Tibial nerve (tissue), 4 donors: ENCODE results near the gene GAN.

Source experiments
- EP300 ChIP-seq, 2 donors: sonication (generic); formaldehyde crosslinking; IDR thresholded peaks; one replicate each; pipeline ENCODE4 v1.6.1; 2017; ENCODE audit warnings: antibody characterized with exemption in 2 of 2, mild to moderate bottlenecking in 1 of 2
- POLR2A ChIP-seq, 2 donors: fragments of 450-650 bp; IDR thresholded peaks; one replicate each; pipeline ENCODE4 v1.6.1; 2017; ENCODE audit warnings: antibody characterized with exemption in 2 of 2, mild to moderate bottlenecking in 2 of 2, moderate library complexity in 2 of 2
- TF ChIP-seq, protein P1 (sequence below), 5 experiments: fragments of 200-600 bp in 3 of 5; fragments of 450-650 bp in 2 of 5; sonication (generic) in 3 of 5; IDR thresholded peaks; one replicate each; pipeline ENCODE4 v1.5.1; 2016 to 2019; ENCODE audit warnings: antibody characterized with exemption in 5 of 5, mild to moderate bottlenecking in 3 of 5, moderate library complexity in 2 of 5

DNA sequence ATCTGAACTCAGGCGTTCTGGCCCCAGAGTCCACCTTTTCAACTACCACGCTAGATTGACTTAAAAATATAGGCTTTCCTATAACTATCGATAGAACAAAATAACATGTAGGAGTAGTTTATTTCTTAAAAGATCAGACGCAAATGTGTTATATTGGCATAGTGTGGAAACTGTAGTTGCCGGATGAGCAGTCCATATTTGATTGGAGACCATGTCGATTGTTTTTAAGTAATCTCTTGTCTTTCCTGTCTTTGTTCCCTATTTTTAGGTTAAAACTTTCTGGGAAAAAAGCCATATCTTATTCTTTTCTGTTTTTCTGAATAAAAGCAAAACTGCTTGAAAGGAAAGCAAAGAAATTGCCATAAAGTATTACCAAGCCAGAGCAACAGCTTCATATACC lies 53.1 kb downstream of the GAN start:
- TF ChIP-seq POLR2A (IDR thresholded peaks at IDR 0.05), result no peak
- TF ChIP-seq, protein P1, sequence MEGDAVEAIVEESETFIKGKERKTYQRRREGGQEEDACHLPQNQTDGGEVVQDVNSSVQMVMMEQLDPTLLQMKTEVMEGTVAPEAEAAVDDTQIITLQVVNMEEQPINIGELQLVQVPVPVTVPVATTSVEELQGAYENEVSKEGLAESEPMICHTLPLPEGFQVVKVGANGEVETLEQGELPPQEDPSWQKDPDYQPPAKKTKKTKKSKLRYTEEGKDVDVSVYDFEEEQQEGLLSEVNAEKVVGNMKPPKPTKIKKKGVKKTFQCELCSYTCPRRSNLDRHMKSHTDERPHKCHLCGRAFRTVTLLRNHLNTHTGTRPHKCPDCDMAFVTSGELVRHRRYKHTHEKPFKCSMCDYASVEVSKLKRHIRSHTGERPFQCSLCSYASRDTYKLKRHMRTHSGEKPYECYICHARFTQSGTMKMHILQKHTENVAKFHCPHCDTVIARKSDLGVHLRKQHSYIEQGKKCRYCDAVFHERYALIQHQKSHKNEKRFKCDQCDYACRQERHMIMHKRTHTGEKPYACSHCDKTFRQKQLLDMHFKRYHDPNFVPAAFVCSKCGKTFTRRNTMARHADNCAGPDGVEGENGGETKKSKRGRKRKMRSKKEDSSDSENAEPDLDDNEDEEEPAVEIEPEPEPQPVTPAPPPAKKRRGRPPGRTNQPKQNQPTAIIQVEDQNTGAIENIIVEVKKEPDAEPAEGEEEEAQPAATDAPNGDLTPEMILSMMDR (IDR thresholded peaks at IDR 0.05), result no peak
- TF ChIP-seq EP300 (IDR thresholded peaks at IDR 0.05), result no peak
